UCSD-AML1 (cell line): ENCODE data around the gene DLX3.
"Not testable (repeated sequence)": the region's sequence is repeated elsewhere in the genome, so short reads cannot be mapped to it uniquely, and the experiment has no call there.

ENCODE experiments used
- DNase-seq: peaks from one replicate; lab custom pipeline; 2025; ENCODE audit not compliant: unreplicated experiment; lab: John Stamatoyannopoulos, UW

Gene DLX3

DNA sequence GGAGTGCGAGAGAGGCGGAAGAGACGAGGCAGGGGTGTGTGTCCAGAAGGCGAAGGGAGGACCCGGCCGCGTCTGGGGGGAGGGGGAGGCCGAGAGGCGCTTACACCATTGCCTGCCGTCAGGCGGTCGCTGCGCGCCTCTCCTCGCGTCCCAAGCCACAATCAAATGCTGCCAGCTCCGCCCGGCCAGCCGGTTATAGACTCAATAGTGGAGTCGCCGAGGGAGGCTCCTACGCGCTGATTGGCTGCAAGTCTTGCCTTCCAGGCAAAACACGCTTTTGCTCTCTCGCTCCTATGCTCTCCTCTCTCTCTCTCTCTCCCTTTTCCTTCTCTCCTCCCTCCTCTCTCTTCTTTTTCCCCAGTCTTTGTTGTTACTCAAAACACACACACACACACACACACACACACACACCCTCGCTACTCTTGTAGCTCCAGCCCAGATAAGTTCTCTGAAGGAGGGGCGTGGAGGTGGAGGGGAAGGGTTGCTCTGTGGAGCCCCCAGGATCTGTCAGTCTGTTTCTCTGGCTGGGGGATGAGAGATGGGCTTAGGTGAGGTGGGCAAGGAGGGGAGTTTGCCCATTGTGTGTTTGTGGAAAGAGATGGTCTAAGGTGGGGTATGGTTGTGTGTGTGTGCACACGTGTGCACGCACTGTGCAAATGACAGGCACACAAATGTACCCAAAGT, at the start of gene DLX3:
Gene DLX3 (minus strand): TSS at position 170 of the 684 bp plus-strand sequence. CDS start 226 bp downstream, outside the sequence.
- peak; percentile 74 for DNase-seq

DNA sequence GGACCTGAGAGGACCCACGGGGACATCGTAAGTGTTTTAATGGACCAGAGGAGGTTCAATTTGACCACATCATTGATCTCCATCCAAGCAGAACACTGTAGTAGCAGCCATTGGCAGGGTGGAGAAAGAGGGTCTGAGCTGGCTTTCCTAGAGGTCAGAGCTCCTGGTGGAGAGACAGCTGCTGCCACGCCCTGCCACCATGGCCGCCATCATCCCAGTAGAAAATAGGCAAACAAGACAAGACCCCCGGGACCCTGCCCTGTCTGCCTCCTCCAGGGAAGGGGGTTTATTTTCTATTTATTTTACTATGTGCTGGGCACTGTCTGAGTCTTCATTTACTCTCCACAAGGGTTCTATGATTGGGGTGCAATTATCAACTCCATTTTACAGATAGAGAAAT, 49.5 kb upstream of the DLX3 start:
- no peak for DNase-seq

DNA sequence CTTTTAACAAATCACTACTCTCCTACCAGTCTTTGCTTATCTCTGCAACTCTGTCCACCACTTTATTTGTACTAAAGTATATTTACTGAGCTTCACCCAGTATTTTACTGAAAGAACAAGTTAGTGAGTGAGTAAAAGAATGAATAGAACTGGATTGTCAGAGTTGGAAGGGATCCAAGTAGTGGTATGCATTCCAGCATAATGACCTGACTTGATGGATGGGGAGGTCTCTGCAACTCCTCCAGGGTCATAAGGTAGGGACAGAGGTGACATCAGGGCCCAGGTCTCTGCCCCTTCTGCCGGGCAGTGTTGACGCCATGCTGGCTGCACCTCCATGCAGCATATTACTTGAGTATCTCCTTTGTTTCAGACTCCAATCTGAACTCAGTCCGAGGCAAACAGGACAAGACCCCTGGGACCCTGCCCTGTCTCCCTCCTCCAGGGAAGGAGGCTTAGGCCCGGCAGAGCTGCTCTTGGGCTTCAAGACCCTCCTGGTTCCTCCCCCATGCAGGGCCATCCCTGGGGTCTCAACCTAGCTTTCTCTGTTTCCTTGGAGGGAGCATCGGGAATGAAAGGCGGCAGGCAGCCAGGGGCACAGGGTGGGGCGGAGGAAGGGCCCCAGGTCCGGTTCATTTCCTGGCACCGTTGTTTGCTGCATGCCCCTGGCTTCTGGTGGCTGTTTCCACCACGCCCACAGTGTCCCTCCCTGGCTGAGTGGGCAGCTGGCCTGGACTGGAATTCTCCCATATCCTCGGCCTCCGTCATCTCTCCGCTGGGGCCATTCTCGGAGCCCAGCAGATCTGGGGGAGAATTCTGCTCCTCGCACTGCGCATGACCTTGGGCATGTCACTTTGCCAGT, 48.5 kb upstream of the DLX3 start:
- DNase-seq, result no peak

DNA sequence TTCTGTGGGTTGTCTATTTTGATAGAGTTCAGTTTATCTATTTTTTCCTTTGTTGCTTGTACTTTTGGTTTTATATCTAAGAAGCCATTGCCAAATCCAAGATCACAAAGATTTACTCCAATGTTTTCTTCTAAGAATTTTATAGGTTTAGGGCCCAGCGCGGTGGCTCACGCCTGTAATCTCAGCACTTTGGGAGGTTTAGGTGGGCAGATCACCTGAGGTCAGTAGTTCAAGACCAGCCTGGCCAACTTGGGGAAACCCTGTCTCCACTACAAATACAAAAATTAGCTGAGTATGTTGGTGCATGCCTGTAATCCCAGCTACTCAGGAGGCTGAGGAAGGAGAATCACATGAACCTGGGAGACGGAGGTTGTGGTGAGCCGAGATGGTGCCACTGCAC, 47.2 kb upstream of the DLX3 start:
- DNase-seq, result no peak

DNA sequence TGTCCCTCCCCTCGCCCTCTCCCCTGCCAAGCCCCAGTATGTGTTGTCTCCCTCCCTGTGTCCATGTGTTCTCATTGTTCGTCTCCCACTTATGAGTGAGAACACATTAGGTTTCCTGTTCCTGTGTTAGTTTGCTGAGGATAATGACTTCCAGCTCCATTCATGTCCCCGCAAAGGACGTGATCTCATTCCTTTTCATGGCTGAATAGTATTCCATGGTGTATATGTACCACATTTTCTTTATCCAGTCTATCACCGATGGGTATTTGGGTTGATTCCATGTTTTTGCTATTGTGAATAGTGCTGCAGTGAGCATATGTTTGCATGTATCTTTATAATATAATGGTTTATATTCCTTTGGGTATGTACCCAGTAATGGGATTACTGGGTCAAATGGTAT, 45.5 kb upstream of the DLX3 start:
- not testable (repeated sequence) for DNase-seq

DNA sequence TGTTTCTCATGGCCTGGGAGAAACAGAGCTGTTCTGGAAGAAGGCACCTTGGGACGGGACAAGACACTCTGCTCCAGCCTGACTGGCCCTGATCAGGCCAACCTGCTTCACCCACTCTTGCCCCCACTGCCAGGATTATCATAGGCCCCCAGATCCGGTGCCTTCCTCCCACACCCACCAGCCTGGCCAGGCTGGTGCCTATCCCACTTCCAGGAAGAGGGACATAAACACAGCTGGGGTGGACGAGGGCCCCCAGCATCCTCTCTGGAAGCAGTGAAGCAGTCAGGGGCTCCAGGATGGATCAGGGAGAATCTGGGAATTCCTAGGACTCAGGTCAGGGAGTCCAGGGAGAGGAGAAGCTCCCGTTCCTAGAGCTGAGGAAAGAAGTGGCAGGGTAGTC, 44.0 kb upstream of the DLX3 start:
- DNase-seq, result no peak

DNA sequence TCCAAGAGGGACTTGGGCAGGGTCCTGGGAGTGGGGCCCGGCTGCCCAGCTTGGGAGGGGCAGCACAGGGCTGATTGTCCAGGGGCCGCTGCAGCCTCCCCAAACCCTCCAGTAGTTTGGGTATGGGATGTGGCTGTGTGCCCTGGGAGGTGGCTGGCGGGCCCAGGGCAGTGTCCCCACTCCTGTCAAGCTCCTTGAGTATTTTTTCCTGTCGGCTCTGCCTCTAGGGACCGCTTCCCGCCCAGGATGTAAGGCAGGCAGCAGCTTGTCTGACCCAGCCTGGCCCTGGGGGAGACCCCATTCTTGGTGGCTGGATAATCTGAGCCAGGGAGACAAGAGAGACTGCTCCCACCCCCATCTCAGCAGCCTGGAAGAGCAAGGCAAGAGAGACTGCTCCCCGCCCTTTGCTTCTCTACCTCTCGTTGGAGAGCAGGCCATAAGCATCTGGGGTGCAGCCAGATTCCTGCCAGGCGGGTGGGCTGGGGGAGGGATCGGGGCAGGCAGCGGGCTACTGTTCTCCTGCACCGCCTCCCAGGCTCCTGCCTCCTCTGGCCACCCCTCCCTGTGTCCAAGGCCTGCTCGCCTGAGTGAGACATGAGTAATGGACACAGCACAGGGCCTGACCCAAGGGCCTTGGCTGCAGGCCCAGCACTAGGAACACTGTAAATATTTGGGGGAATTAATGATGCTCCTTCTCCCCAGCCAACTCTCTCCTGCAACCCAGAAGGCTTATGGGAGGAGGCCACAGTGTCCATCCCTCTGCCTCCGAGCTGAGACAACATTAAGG, 42.5 kb upstream of the DLX3 start:
- no peak for DNase-seq

DNA sequence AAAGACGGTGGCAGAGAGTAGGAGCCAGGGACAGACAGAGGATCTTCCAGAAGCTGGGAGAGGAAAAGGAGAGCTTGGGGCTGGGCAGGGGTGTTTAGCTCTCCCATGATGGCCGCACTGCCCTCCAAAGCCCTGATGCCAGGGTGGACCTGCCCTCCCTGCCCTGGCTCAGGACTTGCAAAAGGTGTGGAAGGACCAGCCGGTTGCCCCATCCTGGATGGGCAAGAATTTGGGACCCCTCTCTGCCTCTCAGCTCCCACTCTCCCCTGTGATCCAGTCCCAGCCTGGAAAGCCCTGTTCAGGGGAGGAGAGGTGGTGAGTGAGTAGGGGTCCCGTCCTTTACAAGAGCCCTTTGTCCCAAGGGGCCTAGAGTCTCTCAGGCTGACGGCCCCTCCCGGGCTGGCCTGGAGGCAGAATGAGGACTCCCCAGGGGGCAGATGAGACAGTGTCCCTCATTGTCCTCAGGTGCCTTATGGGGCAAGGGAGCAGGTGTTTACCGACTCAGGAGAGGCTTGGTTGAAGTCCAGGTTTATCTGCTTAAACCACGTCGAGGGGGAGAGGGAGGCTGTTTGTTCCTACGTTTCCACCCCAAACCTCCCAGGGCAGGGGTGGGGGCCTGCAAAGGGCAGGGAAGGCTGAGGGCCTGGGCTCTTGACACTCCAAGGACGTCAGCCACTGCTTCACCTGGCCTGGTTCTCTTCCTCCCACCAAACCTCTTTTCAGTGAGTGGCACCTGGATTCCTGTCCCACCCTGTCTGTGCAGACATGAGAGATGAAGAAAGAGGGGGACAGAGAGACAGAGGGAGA, 41.6 kb upstream of the DLX3 start:
- DNase-seq, result no peak

DNA sequence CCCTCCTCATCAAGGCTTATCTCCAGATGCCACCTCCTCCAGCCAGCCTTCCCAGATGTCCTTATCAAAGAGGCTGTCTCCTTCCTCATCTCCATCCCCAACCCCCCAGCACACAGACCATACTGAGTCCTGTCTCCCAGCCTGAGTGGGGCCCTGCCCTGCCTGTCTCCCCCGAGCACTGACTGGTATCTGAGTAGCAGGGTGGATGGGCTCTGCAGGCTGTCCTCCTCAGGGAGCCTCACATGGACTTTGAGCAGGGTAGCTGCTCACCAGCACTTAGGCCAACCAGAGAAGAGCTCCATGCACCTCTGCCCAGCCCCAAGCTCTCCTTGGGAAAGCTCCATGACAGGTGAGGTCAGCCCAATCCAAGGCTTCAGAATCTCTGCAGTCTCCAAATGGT, 40.9 kb upstream of the DLX3 start:
- DNase-seq, result no peak

DNA sequence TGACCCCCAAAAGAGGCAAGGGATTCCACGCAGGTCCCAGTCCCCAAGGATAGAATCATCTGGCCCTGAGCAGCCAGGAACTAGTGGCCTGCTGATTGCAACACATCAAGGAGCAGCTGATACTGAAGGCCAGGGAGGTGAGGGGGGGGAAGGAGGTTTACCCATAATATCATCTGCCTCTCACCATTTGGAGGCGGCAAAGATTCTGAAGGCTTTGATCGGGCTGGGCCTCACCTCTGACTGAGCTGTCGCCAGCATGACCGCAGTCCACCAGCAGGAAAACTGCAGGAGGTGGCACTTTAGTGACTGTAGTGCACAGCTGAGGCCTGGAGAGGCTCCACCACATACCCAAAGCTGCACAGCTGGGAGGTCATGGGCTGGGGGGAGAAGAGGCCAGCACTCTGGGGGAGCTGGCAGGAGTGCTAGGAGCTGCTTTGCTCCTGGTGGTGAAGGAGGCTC, 40.4 kb upstream of the DLX3 start:
- DNase-seq, result no peak

DNA sequence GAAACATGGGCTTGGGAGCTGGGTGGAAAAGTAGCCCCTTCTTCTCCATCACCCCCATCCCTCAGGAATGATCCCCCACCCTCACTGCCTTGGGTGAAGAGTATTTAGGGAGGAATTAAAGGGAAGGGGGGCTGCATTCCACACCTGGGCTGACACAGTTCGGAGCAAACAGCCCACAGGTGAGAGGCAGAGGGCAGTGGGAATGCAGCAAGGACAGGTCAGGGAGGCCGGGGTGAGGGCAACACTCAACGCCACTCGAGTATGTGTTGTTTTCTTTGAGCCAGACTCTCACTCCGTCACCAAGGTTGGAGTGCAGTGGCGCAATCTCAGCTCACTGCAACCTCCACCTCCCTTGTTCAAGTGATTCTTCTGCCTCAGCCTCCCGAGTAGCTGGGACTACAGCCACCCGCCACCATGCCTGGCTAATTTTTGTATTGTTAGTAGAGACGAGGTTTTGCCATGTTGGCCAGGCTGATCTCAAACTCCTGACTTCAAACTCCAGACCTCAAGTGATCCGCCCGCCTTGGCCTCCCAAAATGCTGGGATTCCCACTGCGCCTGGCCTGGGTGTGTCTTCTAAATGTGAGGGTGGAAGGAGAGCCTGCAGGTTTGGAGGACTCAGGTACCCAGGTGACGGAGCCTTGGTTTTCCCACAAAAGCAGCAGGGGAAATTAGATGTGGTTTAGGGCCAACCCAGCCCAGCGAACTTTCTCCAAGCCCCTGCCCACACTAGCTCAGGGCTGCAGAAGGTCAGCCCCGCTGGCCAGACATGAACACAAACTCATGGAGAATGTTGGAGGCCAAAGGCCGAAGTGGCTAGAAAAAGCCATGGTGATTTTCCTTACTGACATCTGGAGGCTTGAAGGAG, 39.7 kb upstream of the DLX3 start:
- no peak for DNase-seq

DNA sequence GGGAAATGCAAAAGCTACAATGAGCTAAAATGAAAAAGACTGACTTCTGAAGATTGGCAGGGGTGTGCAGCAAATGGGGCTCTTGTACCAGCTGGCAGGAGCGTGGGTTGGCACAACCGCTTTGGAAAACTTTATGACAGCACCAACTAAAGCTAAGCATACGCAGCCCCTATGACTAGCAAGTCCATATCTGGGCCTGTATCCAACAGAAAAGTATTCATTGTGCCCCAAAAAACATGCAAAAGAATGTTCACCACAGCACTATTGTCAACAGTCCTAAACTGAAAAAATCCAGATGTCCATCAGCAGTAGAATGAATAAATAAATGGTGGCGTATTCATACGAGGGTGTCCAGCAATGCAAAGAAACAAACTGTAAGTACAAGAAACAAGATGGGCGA, 38.3 kb upstream of the DLX3 start:
- DNase-seq, result no peak

DNA sequence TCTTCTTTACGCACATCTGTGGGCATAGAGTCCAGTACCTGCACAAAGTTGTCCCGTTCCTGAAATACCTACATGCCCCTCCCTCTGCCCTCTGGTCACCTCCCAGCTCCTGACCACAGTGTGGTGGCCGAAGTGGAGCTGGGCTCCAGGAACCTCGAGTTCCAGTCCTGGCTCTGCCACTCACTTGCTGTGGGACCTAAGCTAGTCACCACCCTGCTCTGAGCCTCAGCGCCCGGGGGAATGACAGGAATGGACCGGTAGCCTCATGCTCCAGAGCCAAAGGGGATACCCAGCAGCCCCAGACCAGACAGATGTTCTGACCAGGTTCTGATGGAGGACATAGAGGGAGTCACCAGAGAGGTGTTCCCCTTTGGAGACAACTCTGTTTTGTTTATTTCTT, 34.2 kb upstream of the DLX3 start:
- DNase-seq, result no peak

DNA sequence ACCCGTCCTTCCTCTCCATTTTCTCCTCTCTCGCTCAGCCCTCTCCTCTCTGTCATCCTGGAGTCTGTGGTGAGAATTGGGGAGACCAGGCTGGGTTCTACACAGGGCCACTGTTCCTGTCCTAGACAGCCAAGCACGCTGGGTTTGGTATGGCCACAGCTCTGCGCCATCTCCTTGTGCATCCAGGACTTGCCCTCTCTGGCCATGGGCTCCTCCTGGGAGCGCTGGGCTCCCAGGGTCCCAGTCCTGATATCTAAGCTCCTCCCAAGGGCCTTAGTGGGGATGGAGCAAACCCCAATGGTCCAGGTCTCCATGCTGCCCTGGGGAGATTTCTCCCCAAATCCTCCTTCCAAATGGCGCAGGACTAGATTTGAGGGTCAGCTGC, 33.7 kb upstream of the DLX3 start:
- no peak for DNase-seq

DNA sequence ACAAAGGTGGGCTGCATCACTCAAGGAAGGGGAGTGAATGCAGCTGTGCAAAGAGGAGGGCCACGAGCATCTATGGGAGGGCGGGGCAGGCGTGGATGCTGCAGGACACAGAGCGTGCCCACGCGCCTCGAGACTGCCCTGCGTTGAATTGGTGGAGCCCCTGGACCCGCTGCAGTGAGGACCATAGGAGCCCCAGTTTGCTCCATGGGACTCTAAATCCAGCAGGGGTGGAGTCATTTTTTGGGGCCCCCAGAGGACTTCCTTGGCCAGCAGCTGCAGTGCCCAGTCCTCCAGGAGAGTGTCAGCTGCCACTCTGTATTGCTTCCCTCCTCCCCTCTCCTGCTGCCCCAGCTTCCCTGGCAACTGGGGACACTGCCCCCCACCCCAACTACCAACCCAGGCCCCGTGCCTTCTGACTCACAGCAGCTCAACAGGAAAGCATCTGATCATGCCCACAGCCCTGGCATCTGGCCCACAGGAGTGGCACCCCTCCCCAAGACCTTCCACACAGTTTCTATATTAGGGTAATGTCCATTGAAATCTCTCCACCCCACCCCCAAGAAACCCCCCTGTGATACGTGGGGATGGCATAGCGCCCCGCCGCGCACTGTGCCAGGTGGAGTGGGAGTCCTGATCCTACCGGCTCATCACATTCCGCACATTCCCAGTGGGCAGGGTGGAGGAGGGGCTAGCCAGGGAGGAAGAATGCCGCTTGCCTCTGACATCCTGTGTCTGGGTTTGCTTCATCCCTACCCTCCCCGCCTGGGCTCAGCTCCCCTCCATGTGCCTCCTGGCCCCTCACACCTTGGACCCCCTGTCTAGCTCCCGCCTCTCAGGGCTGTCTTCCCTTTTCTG, 33.1 kb upstream of the DLX3 start:
- DNase-seq, result no peak

DNA sequence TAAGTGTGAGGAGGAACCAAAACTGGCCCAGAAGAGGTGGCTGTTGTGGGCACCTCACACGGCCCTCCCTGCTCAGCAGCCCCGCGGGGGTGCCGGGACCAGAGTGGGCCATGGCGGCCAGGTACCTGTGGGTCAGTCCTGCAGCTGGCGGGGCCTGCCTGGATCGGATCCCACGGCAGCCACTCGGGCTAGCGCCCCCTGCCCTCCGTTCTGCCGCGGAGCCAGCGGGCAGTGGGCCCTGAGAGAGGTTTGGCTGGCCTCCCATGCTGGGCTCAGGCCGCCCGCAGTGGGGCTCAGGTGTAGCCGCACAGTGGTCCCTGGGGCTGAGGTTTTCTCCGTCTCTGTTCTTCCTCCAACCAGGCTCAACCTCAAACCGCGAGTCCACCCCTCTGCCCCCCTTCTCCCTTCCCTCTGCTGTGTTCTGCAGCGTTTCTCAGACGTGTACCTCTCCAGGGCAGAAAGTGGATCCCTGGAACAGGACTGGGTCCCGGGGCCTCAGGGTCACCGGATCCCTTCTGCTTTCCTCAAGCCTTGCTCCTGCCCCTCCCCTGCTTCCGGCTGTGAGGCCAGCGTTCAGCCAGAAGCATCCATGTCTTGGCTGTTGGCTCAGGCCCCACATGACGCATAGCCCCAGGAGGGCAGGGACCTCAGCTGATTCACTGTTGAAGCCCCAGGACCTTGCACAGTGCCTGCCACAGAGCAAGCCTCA, 32.3 kb upstream of the DLX3 start:
- DNase-seq, result peak; percentile 54

DNA sequence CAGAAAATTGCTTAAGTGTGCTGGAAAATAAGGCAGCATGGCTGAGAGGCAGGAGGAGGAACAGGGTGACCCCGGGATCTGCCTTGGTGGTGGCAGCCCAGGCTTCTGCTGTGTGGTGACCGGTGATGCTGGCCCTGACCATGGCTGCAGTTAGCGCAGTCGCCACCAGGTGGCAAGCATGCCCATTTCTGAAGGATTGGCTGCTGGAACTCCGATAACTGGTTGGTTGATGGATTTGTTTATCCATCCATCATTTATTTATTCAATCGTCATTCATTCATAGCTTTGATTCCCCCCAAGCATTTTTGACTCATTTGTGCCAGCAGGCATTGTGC, 31.8 kb upstream of the DLX3 start:
- peak; percentile 80 for DNase-seq

DNA sequence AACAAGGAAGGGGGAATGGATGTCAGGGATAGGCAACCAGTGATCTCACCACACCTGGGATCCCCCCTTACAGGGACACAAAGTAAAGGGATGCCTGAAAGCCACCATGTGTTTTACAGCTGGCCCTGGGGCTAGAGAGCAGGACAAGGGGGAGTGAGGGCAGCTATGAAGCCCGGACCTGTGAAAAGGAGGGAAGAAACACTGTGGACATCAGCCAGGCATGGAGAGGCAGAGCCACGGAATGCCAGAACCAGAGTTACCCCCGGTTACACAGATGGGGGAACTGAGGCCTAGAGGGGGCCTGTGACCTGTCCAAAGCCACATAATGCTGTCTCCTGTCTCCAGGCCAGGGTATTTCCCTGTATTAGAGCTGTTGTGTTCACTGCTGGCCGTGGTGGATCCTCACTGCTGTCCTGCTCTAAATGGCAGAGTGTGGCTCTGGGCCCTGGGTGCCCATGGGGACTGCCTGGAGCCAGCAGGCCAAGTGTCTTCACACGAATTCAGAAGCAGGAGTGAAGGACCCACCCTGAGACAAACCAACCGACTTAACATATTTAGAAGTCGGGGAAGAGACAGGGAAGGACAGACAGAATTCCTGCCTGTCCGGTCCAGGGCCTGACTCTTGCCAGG, 31.1 kb upstream of the DLX3 start:
- no peak for DNase-seq
